ENCODE data around the gene PTGES2. TPM values are rescaled to one million over a fixed set of nuclear protein-coding genes. Genes with fewer than 3 reads are reported as not detected.

The PTGES2 gene
- total RNA-seq, result 54.4 TPM

- DNase-seq (ENCODE audit: low read depth in 2 of 3, low spot score in 2 of 3), result peak; percentile 73 to 90 (median 89)
Observed at GRCh38 chr9:128127568-128127989, at the start of gene PTGES2. Gene PTGES2, minus strand, starts transcription at chr9:128127729. Its CDS starts 12 bp downstream, at chr9:128127717.

DNA sequence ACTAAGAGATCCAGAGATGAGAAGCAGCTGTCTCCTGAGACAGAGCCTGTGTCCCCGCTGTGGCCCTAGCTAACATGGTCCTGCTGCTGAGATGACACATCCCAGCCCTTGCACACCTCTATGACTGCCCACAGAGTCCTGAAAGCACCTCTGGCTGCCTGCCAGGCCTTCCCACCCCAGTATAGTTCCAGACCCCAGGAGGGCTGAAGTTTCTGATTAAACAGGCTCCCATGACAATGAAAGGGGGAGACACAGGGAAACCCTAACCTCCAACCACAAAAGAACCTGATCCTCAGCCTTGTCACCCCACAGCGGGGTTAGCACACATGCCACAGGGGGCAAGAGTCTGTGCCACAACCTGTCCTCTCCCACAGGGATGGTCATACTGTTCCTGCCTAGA, 48.2 kb upstream of the PTGES2 start:
- DNase-seq (ENCODE audit: low read depth in 2 of 3, low spot score in 2 of 3), result no peak

DNA sequence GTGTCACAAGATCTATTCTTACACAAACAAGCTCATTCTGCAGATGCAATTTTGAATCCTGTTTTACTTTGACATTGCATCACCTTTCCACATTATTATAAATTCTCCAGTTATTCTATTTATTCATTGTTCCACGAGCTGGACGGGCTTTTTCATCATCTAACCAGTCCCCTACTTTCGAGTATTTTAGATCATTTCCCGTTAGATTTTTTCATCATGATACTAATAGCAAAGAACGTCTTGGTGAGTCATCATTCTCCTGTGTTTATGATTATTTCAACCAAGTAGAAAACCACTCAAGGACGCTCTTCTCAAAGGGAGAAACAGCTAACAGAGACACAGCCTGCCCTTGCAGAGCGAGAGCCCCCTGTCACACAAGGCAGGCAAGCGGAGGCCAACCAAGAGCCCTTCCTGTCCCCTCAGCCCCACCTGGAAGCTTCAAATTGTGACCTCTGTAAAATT, 47.6 kb upstream of the PTGES2 start:
- no peak for DNase-seq (ENCODE audit: low read depth in 2 of 3, low spot score in 2 of 3)

GRCh38 chr9:128174062-128174461, 46.5 kb upstream of the PTGES2 start:
- DNase-seq (ENCODE audit: low read depth in 2 of 3, low spot score in 2 of 3), result no peak

DNA sequence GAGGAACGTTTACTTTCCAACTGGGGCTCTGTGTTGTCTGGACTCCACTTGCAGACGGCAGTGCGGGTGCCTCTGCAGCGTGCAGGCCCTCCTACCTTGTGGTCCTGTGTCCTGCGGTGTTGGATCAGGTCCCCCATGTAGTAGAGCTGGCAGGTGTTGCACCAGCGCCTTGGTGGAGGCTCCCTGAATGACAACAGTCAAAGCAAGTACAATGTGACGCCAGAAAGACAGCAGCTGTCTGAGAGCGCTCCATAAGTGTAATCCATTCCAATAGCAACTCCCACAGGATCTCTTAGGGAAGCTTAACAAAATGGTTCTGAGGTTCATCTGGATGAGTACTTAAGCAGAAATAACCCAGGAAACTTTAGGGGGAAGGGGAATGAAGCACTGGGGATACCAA, 42.4 kb upstream of the PTGES2 start:
- DNase-seq (ENCODE audit: low read depth in 2 of 3, low spot score in 2 of 3), result no peak

GRCh38 chr9:128169492-128169891, 42.0 kb upstream of the PTGES2 start:
- no peak for DNase-seq (ENCODE audit: low read depth in 2 of 3, low spot score in 2 of 3)

DNA sequence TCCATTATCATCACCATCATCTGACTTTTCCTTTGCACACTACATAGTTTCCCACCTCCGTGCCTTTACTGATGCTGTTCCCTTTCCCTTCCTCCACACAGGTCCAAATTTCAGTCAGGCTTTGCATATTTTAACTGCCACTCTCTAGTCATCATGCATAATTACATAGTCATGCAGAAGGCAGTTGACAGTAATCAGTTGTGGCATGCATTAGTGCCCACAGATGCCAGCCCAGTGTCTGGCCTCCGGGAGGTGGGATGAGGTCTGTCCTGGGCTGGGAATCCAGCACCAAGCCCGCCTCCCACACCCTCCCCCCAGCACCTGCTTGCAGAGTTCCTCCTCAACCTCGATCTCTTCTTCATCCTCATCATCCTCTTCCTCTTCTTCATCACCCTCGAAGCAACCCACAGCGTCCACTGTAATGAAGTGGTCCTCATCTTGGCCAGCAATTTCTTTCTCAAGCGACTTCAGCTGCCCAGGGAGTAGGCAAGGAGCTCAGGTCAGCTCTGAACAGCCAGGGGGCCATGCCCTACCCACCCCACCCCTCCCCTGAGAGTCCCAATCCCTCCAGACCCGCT, 41.3 kb upstream of the PTGES2 start:
- DNase-seq (ENCODE audit: low read depth in 2 of 3, low spot score in 2 of 3), result no peak

DNA sequence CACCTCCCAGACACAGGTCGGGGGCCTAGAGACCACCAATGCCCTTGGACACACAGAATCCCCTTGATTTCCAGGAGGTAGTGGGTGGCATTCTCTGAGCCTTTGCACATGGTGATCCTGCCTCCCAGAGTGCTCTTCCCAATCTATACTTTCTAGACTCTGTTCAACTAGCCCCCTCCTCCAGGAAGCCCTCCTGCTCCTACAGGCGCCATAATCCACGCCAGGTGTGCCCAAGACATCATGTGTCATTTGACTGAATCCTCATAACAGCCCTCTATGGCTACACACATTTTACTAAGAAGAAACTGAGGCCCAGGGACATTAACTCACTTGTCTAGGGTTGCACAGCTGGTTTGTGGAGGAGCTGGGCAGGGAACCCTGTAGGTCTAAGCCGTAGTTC, 39.7 kb upstream of the PTGES2 start:
- DNase-seq (ENCODE audit: low read depth in 2 of 3, low spot score in 2 of 3), result no peak

DNA sequence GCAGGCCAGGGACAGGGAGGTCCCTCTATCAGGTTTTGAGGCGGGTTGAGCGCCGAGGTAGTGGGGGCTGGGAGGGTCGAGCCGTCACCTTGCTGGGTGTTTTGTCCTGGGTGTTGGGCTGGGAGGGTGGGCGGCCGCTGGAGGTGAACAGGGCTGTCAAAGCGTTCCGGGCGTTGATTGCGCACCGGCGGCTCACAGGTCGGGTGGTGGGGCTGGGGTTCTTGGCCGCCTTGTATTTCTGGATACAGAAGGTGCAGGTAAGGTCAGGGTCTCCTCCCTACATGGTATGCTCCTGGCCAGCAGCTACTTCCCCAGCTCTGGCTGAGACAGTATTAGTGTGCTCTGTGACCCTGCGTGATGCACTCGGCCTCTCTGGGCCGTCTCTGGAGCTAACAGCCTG, 38.6 kb upstream of the PTGES2 start:
- DNase-seq (ENCODE audit: low read depth in 2 of 3, low spot score in 2 of 3), result no peak

DNA sequence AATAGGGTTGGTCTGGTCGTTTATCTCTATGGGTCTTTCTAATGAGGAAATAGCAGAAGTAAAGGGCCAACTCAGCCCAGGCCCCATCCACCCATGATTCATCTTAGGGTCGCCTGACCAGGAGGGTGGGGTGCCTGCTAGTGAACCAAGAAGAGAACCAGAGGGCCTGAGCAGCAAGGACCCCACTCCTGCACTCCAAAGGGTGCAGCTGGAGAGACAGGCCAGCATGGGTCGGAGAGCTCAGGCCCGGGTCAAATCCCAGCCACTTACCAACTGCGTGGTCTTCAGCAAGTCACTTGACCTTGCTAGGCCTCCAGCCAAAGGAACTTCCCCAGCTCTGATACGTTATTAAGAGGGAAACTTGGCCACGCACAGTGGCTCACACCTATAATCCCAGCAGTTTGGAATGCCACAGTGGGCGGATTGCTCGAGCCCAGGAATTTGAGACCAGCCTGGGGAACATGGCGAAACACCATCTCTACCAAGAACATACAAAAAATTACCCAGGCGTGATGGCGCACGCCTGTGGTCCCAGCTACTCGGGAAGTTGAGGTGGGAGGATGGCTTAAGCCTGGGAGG, 36.9 kb upstream of the PTGES2 start:
- DNase-seq (ENCODE audit: low read depth in 2 of 3, low spot score in 2 of 3), result no peak

GRCh38 chr9:128163523-128164306, 36.2 kb upstream of the PTGES2 start:
- DNase-seq (ENCODE audit: low read depth in 2 of 3, low spot score in 2 of 3), result no peak

DNA sequence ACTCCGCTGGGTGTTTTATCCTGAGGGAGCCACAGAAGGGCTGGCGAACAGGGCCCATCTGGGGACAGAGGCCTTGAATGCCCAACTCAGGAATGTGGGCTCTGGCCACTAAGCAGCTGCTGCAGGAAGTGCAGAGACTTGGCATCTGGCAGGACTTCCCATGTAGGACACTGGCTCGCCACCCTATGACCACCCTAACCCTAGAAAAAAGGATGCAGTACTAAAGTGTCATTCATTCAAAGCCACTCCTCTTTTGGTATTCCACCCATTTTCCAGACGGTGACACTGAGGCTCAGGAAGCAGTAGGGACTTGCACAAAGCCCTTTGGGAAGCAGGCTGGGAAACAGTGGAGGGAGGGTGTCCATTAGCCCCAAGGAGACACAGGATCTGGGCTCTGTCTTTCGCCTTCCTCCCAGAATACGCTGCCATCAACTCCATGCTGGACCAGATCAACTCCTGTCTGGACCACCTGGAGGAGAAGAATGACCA, 35.5 kb upstream of the PTGES2 start:
- DNase-seq (ENCODE audit: low read depth in 2 of 3, low spot score in 2 of 3), result no peak

GRCh38 chr9:128162215-128163026, 34.9 kb upstream of the PTGES2 start:
- DNase-seq (ENCODE audit: low read depth in 2 of 3, low spot score in 2 of 3), result no peak

DNA sequence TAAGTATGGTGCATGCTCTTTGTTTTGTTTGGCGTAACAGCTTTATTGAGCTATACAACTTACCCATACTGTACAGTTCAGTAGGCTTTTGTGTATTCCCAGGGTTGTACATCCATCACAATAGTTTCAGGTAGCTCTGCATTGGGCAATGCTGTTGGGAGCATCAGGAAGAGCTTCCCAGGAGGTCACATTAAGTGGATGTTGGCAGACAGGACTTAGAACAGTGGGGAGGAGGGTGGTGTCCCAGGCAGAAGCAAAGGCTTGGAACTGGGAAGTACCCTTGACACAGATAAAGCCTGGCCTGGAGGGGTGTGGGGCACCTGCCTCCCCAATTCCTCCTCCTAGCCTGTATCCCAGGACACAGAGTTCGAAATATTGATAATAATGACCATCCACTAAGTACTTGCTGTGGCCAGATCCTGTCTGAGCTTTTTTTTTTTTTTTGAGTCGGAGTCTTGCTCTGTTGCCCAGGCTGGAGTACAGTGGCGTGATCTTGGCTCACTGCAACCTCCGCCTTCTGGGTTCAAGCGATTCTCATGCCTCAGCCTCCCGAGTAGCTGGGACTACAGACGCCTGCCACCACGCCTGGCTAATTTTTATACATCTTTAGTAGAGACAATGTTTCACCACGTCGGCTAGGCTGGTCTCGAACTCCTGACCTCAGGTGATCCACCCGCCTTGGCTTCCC, 33.8 kb upstream of the PTGES2 start:
- DNase-seq (ENCODE audit: low read depth in 2 of 3, low spot score in 2 of 3), result no peak

- peak in 2 of 3 donors; percentile 15 to 19 for DNase-seq (ENCODE audit: low read depth in 2 of 3, low spot score in 2 of 3)
Observed at GRCh38 chr9:128160603-128160987, 33.1 kb upstream of the PTGES2 start.

DNA sequence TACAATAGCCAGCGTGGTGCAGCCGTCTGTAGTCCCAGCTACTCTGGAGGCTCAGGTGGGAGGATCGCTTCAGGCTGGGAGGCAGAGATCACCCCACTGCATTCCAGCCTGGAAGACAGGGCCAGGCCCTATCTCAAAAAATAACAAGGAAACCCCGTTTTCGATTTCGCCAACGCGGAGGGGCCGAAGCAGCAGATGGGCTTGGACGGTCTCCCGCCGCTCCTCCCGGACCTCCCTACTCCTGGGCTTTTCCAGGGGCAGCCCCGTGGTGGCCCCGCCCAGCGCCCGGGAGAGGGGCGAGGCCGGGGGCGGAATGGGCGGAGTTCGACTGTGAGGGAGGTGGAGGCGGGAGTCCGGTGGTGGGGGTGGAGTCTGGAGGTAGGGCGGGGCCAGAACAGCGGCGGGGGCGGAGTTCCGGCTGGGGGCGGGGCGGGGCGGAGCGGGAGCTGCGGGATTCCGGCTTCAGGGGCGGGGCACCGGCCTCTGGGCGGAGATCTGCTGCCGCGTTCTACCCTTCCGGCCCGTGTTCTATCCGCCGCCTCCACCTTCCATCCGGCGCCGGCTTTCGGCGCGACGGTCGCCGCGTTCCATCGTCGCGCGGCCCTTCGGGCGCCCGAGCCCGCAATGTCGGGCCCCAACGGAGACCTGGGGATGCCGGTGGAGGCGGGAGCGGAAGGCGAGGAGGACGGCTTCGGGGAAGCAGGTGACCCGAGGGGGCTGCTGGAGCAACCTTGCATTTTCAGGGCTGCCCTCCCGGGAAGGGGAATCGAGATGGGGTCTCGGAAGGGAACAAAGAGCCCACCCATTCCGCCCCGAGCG, 32.5 kb upstream of the PTGES2 start, which contains the start of gene BBLN:
Gene BBLN (plus strand): TSS at position 482 of the 819 bp plus-strand sequence. CDS start 143 bp downstream, at position 625.
- peak; percentile 83 to 89 (median 88) for DNase-seq (ENCODE audit: low read depth in 2 of 3, low spot score in 2 of 3)

- DNase-seq (ENCODE audit: low read depth in 2 of 3, low spot score in 2 of 3), result peak; percentile 31 to 69 (median 54)
Observed at GRCh38 chr9:128159522-128159783, 31.9 kb upstream of the PTGES2 start.

- DNase-seq (ENCODE audit: low read depth in 2 of 3, low spot score in 2 of 3), result no peak
Observed at GRCh38 chr9:128155736-128156500, 28.4 kb upstream of the PTGES2 start.
